NCI-H2029 (cell line): Measurements from ENCODE around the gene CNTN6.
A peak's percentile ranks its signal among the peaks of the same experiment; 100 is the strongest.
"Not testable (repeated sequence)": the region's sequence is repeated elsewhere in the genome, so short reads cannot be mapped to it uniquely, and the experiment has no call there.

Experiments used
- DNase-seq: peaks from one replicate; lab custom pipeline; 2025; lab: John Stamatoyannopoulos, UW

CNTN6 gene

GRCh38 chr3:1287815-1288214 lies 195.0 kb downstream of the CNTN6 start:
- DNase-seq = no peak

GRCh38 chr3:1288805-1289494 lies 196.1 kb downstream of the CNTN6 start:
- DNase-seq = no peak

- no peak for DNase-seq
Measured at GRCh38 chr3:1292571-1293071, 199.8 kb downstream of the CNTN6 start.

- no peak for DNase-seq
Measured at GRCh38 chr3:1294586-1294985, 201.8 kb downstream of the CNTN6 start.

- DNase-seq = no peak
Measured at GRCh38 chr3:1318296-1319005, 225.6 kb downstream of the CNTN6 start.

- DNase-seq = no peak
Measured at GRCh38 chr3:1326546-1326945, 233.7 kb downstream of the CNTN6 start.

- DNase-seq = no peak
Measured at GRCh38 chr3:1330107-1330506, 237.3 kb downstream of the CNTN6 start.

GRCh38 chr3:1346386-1346785 lies 253.6 kb downstream of the CNTN6 start:
- no peak for DNase-seq

- DNase-seq = no peak
Measured at GRCh38 chr3:1348547-1348946, 255.7 kb downstream of the CNTN6 start.

GRCh38 chr3:1350885-1351284 lies 258.1 kb downstream of the CNTN6 start:
- no peak for DNase-seq

- DNase-seq = no peak
Measured at GRCh38 chr3:1355691-1356090, 262.9 kb downstream of the CNTN6 start.

GRCh38 chr3:1356101-1356500 lies 263.3 kb downstream of the CNTN6 start:
- no peak for DNase-seq

- DNase-seq = no peak
Measured at GRCh38 chr3:1365528-1365927, 272.7 kb downstream of the CNTN6 start.

- no peak for DNase-seq
Measured at GRCh38 chr3:1374471-1374870, 281.6 kb downstream of the CNTN6 start.

GRCh38 chr3:1375145-1375544 lies 282.3 kb downstream of the CNTN6 start:
- DNase-seq = no peak

- no peak for DNase-seq
Measured at GRCh38 chr3:1380926-1381646, 288.3 kb downstream of the CNTN6 start.

- DNase-seq = no peak
Measured at GRCh38 chr3:1381647-1382036, 288.8 kb downstream of the CNTN6 start.

GRCh38 chr3:1387396-1387905 lies 294.6 kb downstream of the CNTN6 start:
- not testable (repeated sequence) for DNase-seq

GRCh38 chr3:1394188-1394587 lies 301.4 kb downstream of the CNTN6 start:
- DNase-seq = no peak

GRCh38 chr3:1400571-1400970 lies 307.7 kb downstream of the CNTN6 start:
- no peak for DNase-seq

- DNase-seq = peak; percentile 67
Measured at GRCh38 chr3:1404270-1404962, 311.6 kb downstream of the CNTN6 start.

- DNase-seq = no peak
Measured at GRCh38 chr3:1406250-1406649, 313.4 kb downstream of the CNTN6 start.
